LNCAP (cell line): ENCODE measurements around the gene CYLD.

Experiments
- TF ChIP-seq, protein P1 (sequence below): fragments of 450-650 bp; IDR thresholded peaks from 2 replicates; pipeline ENCODE4 v1.5.1; 2017; ENCODE audit warnings: mild to moderate bottlenecking

Gene CYLD

DNA sequence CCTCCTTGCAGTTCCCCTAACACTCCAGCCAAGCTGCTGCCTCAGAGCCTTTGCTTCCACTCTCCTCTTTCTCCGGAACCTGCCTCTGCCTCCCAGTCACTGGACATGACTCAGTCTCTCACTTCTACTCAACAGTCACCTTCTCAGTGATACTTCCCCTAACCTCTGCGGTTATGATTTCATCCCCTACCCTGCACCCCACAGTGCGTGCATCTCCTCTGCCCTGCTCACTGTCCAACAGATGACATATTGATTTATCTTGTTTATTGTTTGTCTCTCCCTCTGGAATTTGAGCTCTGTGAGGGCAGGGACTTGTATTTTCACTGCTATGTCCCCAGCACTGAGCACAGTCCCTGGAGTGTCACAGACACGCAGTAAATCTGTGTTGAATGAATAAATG is 100.7 kb downstream of the CYLD start:
- TF ChIP-seq, protein P1, sequence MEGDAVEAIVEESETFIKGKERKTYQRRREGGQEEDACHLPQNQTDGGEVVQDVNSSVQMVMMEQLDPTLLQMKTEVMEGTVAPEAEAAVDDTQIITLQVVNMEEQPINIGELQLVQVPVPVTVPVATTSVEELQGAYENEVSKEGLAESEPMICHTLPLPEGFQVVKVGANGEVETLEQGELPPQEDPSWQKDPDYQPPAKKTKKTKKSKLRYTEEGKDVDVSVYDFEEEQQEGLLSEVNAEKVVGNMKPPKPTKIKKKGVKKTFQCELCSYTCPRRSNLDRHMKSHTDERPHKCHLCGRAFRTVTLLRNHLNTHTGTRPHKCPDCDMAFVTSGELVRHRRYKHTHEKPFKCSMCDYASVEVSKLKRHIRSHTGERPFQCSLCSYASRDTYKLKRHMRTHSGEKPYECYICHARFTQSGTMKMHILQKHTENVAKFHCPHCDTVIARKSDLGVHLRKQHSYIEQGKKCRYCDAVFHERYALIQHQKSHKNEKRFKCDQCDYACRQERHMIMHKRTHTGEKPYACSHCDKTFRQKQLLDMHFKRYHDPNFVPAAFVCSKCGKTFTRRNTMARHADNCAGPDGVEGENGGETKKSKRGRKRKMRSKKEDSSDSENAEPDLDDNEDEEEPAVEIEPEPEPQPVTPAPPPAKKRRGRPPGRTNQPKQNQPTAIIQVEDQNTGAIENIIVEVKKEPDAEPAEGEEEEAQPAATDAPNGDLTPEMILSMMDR, result no peak

DNA sequence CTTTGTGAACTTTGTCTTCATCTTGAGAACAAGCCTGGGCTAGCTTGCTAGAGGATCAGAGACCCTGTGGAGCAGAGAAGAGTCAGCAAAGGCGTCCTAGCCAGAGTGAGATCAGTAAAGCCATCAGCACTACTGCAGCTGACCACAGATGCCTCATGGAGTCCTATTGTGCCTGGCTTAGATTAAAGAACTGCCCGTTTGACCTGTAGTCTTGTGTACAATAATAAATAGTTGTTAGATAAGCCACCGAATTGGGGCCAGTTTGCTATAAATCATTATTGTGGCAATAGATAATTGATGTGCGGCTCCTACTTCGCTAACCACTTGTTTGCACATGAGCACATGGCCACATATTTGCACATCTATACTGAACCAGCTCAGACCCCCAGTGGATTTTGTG is 103.0 kb downstream of the CYLD start:
- TF ChIP-seq, protein P1, result no peak

DNA sequence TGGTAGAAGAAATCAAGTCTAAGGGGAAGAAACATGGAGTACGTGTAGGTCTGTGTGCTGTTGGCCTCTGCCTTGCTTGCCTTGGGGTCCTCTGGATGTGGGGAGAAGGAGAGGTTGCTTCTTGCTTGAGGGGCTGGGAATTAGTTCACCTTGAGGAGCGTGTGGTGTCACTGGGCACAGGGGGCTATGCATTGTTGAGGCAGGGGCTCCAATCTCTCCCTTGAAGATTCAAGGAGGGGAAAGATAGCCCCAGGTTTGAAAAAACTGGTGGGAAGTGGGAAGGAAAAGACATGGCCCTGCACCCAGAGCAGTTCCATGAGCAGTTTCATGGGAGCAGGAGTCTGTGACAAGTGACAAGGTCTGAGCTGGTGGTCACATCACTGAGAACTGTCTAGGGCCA is 103.4 kb downstream of the CYLD start:
- TF ChIP-seq, protein P1, result no peak

DNA sequence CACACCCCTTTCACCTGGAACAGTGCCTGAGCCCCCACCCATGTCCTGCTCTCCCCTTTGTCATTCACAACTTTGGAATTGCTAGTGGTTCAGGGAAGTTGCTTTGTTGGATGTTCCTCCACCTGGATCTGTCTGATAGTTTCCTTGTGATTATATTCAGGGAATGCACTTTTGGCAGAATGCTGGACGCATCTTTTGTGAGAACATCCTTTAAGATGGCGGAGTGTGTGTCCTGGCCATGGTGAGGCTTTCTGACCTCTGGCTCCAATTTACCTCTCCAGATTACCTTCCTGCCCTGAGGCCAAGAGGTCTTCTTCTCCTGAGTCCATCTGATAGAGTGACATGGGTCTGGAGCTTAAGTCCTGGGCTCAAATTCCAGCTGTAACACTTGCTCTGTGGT is 104.6 kb downstream of the CYLD start:
- TF ChIP-seq, protein P1, result no peak

DNA sequence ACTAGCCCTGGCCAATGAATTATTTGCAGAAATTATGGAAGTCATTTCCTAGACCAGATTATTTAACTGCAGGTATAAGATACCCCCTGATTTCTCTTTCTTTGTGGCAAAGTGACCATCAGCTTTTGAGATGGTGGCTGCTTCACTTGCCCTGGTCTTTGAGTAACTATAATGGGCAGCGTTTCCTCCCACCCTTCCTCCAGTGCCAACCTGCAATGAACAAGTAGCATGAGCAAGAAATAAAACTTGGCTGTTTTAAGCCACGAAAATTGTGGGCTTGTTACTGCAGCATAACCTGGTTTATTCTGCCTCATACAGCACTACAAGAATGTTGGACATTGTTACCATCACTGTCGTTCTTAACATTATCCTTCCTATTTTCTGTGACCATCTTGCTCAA is 105.3 kb downstream of the CYLD start:
- TF ChIP-seq, protein P1, result no peak

DNA sequence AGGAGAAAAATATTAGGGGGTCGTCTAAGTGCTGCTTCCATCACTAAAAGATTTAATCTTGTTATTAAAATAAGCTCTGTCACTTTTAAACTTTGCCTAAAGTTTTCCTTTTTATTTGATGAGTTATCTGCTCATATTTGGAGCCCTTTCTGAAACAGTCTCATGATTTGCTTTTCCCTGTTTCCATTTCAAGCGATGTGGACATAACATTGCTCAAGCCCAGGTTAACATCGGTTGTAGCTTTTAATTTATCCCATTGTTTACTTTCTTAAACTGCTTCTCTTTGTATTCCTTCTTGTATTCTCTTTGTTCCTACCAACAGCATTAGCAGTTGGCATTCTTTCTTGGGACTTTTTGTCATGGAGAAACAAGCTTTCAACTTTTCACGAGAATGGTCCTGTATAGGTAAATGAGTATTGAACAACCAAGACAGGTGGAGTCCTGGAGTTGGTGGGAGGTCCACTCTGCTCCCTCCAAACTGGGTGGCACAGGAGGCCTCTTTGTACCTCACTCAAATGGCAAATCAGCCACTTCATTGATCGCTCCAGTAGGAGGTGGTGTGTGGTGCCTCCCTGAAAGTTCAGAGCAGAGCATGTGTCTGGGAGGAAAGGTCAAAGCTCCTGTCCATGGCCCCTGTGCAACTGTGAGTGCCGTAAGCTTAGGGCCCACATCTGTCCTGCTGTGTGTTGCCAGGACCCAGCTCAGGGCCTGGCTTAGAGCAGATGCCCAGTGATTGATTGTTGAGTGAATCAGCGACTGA is 107.0 kb downstream of the CYLD start:
- TF ChIP-seq, protein P1, result no peak
